Neural cell (in vitro differentiated cells): ENCODE results near the gene TSC22D3. TPM values are rescaled to one million over a fixed set of nuclear protein-coding genes. Genes with fewer than 3 reads are reported as not detected.
A peak's percentile ranks its signal among the peaks of the same experiment; 100 is the strongest.

Experiments used
- H2AFZ ChIP-seq: fragments of 200-600, 300-800 bp; sonication (generic), shearing (Covaris generic); 2 replicates; pipeline ENCODE4 v1.6.0; 2014; ENCODE audit warnings: low read depth, mild to moderate bottlenecking, antibody characterized with exemption, low read length, moderate library complexity
- H3F3A ChIP-seq: fragments of 200-600 bp; shearing (Covaris generic); 2 replicates; pipeline ENCODE4 v1.6.1; 2016; ENCODE audit warnings: mild to moderate bottlenecking, moderate library complexity, mixed read lengths, antibody characterized with exemption, low read length; ENCODE audit not compliant: insufficient read depth, poor library complexity, severe bottlenecking
- H3K27ac ChIP-seq: fragments of 200-600, 300-800 bp; sonication (generic), shearing (Covaris generic); 2 replicates; pipeline ENCODE4 v1.5.1; 2014; ENCODE audit warnings: mild to moderate bottlenecking, low read length, moderate library complexity
- H3K27me3 ChIP-seq: fragments of 300-800, 200-600 bp; sonication (generic), shearing (Covaris generic); 2 replicates; pipeline ENCODE4 v1.6.0; 2014; ENCODE audit warnings: mild to moderate bottlenecking, low read depth, low read length, moderate library complexity; ENCODE audit not compliant: insufficient read depth
- H3K36me3 ChIP-seq: fragments of 300-800, 200-600 bp; sonication (generic), shearing (Covaris generic); 2 replicates; pipeline ENCODE4 v1.5.1; 2014; ENCODE audit warnings: mild to moderate bottlenecking, antibody characterized with exemption, low read length, moderate library complexity; ENCODE audit not compliant: insufficient read depth
- H3K4me2 ChIP-seq: fragments of 300-800, 200-600 bp; sonication (generic), shearing (Covaris generic); 2 replicates; pipeline ENCODE4 v1.6.0; 2014; ENCODE audit warnings: mild to moderate bottlenecking, low read length
- H3K4me3 ChIP-seq: fragments of 300-800, 200-600 bp; sonication (generic), shearing (Covaris generic); 2 replicates; pipeline ENCODE4 v1.5.1; 2014; ENCODE audit warnings: mild to moderate bottlenecking, low read length, moderate library complexity
- H3K79me2 ChIP-seq: fragments of 200-600 bp; shearing (Covaris generic); replicated peaks from 2 replicates; pipeline ENCODE4 v1.6.0; 2014; ENCODE audit warnings: mild to moderate bottlenecking, low read length, moderate library complexity; ENCODE audit not compliant: insufficient read depth
- H3K9ac ChIP-seq: fragments of 300-800, 200-600 bp; sonication (generic), shearing (Covaris generic); 2 replicates; pipeline ENCODE4 v1.6.1; 2016; ENCODE audit warnings: mild to moderate bottlenecking, low read length, mixed read lengths
- H3K9me2 ChIP-seq: fragments of 200-600 bp; shearing (Covaris generic); 2 replicates; pipeline ENCODE4 v1.6.1; 2016; ENCODE audit warnings: mild to moderate bottlenecking, low read length, mixed read lengths; ENCODE audit not compliant: insufficient read depth
- H3K9me3 ChIP-seq: fragments of 200-600, 300-800 bp; sonication (generic), shearing (Covaris generic); 2 replicates; pipeline ENCODE4 v1.6.1; 2016; ENCODE audit warnings: mild to moderate bottlenecking, mixed run types, low read length, moderate library complexity, mixed read lengths
- H4K20me1 ChIP-seq: fragments of 200-600 bp; shearing (Covaris generic); 2 replicates; pipeline ENCODE4 v1.6.1; 2016; ENCODE audit warnings: mild to moderate bottlenecking, mixed run types; ENCODE audit not compliant: insufficient read depth
- EP300 ChIP-seq: fragments of 450-650 bp; conservative IDR thresholded peaks from 2 replicates; pipeline ENCODE4 v1.6.1; 2014; ENCODE audit warnings: antibody characterized with exemption, mild to moderate bottlenecking, moderate library complexity; ENCODE audit not compliant: poor library complexity, severe bottlenecking
- EZH2 ChIP-seq: fragments of 200-600, 300-800 bp; shearing (Covaris generic), sonication (generic); IDR thresholded peaks from 2 replicates; pipeline ENCODE4 v1.6.1; 2014; ENCODE audit warnings: antibody characterized with exemption, low read length, borderline replicate concordance, mild to moderate bottlenecking; ENCODE audit not compliant: insufficient read depth, poor library complexity, severe bottlenecking
- MXI1 ChIP-seq: fragments of 450-650 bp; conservative IDR thresholded peaks from 2 replicates; pipeline ENCODE4 v1.6.1; 2014; ENCODE audit warnings: antibody characterized with exemption, mild to moderate bottlenecking; ENCODE audit not compliant: poor library complexity, severe bottlenecking
- POLR2AphosphoS5 ChIP-seq: IDR thresholded peaks from 2 replicates; pipeline ENCODE4 v1.6.1; 2012
- RAD21 ChIP-seq: fragments of 450-650 bp; conservative IDR thresholded peaks from 2 replicates; pipeline ENCODE4 v1.6.1; 2014; ENCODE audit warnings: antibody characterized with exemption, mild to moderate bottlenecking, moderate library complexity
- SMC3 ChIP-seq: fragments of 450-650 bp; conservative IDR thresholded peaks from 2 replicates; pipeline ENCODE4 v1.6.1; 2014; ENCODE audit warnings: antibody characterized with exemption, mild to moderate bottlenecking, moderate library complexity; ENCODE audit not compliant: poor library complexity
- TAF1 ChIP-seq: IDR thresholded peaks from 2 replicates; pipeline ENCODE4 v1.6.1; 2012; ENCODE audit warnings: low read depth
- polyA plus RNA-seq: library from polyadenylated mRNA; depleted of rRNA; stranded (reverse); fragments of >200 nt; gene quantifications from 2 replicates; pipeline ENCODE4 v1.2.3, GENCODE V29; 2014
- TF ChIP-seq, protein P1 (sequence below): IDR thresholded peaks from 2 replicates; pipeline ENCODE4 v1.6.1; 2012; ENCODE audit warnings: borderline replicate concordance
- TF ChIP-seq, protein P2 (sequence below): fragments of 450-650 bp; IDR thresholded peaks from 2 replicates; pipeline ENCODE4 v1.5.1; 2014; ENCODE audit warnings: antibody characterized with exemption, mild to moderate bottlenecking, moderate library complexity; ENCODE audit not compliant: poor library complexity, severe bottlenecking

Gene TSC22D3
- polyA plus RNA-seq, 1 donor from 2014 or later, result 96.8 TPM

DNA sequence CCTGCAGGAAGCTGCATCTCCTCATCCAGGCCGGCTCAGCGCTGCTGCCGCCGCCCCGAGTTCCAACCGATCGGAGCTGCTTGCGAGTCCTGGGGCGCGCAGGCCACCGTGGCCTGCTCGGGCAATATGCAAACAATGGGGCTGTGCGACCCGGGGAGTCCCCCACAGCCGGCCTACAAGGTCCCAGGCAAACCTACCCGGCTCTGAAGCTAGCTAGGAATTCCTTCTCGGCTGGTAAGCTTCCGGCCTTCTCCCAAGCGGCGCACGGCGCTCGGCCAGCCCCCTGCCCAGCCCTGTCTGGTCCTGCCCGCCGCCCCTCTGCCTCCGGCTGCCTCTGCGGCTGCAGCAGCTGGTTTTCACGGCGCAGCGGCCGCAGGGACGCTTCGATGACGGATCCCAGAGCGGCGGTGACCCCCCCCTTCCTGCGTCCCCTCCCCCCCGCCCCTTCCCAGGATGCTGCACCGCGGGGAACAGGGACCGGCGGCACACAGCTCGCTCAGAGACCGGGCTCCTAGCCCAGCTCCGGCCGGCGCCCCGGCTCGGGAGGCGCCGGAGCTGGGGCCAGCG, 59.4 kb downstream of the TSC22D3 start:
- no peaks in the 10 kb centered on the region for H3K9me3 ChIP-seq
- no peaks in the 10 kb centered on the region for H3K36me3 ChIP-seq
- H3K9me2 ChIP-seq, result no peaks in the 10 kb centered on the region
- H3K4me2 ChIP-seq, result peak overlapping the region; percentile 39
- peak overlapping the region; percentile 72 for H3K4me3 ChIP-seq
- H3K9ac ChIP-seq, result peak overlapping the region; percentile 74
- H4K20me1 ChIP-seq, result no peaks in the 10 kb centered on the region
- H3K79me2 ChIP-seq, result no peaks in the 10 kb centered on the region
- H2AFZ ChIP-seq, result peak overlapping the region; percentile 40
- no peak for TF ChIP-seq RAD21
- no peak for TF ChIP-seq EP300
- TF ChIP-seq TAF1, result peak; percentile 28
- no peak for TF ChIP-seq MXI1
- TF ChIP-seq POLR2AphosphoS5, result peak; percentile 19
- TF ChIP-seq, protein P1, sequence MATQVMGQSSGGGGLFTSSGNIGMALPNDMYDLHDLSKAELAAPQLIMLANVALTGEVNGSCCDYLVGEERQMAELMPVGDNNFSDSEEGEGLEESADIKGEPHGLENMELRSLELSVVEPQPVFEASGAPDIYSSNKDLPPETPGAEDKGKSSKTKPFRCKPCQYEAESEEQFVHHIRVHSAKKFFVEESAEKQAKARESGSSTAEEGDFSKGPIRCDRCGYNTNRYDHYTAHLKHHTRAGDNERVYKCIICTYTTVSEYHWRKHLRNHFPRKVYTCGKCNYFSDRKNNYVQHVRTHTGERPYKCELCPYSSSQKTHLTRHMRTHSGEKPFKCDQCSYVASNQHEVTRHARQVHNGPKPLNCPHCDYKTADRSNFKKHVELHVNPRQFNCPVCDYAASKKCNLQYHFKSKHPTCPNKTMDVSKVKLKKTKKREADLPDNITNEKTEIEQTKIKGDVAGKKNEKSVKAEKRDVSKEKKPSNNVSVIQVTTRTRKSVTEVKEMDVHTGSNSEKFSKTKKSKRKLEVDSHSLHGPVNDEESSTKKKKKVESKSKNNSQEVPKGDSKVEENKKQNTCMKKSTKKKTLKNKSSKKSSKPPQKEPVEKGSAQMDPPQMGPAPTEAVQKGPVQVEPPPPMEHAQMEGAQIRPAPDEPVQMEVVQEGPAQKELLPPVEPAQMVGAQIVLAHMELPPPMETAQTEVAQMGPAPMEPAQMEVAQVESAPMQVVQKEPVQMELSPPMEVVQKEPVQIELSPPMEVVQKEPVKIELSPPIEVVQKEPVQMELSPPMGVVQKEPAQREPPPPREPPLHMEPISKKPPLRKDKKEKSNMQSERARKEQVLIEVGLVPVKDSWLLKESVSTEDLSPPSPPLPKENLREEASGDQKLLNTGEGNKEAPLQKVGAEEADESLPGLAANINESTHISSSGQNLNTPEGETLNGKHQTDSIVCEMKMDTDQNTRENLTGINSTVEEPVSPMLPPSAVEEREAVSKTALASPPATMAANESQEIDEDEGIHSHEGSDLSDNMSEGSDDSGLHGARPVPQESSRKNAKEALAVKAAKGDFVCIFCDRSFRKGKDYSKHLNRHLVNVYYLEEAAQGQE, result peak; percentile 20
- H3F3A ChIP-seq, result no peaks in the 10 kb centered on the region
- no peaks in the 10 kb centered on the region for H3K27me3 ChIP-seq
- H3K27ac ChIP-seq, result peak overlapping the region; percentile 37

GRCh38 chrX:107715331-107716117, 60.1 kb downstream of the TSC22D3 start:
- Histone ChIP-seq H2AFZ (peak overlapping the region; percentile 40), H3K9me2 (no peaks in the 10 kb centered on the region)

GRCh38 chrX:107714206-107714891, 61.2 kb downstream of the TSC22D3 start:
- Histone ChIP-seq H3K4me2 (no peak overlapping the region), H2AFZ (no peak overlapping the region), H3K27ac (no peak overlapping the region), H3K9me3 (no peaks in the 10 kb centered on the region), H4K20me1 (no peaks in the 10 kb centered on the region), H3K9ac (no peak overlapping the region), H3K4me3 (peak overlapping the region; percentile 72), H3F3A (no peaks in the 10 kb centered on the region), H3K36me3 (no peaks in the 10 kb centered on the region), H3K9me2 (no peaks in the 10 kb centered on the region), H3K27me3 (no peaks in the 10 kb centered on the region), H3K79me2 (no peaks in the 10 kb centered on the region)
- TF ChIP-seq POLR2AphosphoS5 (no peak), RAD21 (no peak), TAF1 (no peak), MXI1 (no peak), EZH2 (no peak), SMC3 (no peak), EP300 (no peak)
- TF ChIP-seq, protein P2, sequence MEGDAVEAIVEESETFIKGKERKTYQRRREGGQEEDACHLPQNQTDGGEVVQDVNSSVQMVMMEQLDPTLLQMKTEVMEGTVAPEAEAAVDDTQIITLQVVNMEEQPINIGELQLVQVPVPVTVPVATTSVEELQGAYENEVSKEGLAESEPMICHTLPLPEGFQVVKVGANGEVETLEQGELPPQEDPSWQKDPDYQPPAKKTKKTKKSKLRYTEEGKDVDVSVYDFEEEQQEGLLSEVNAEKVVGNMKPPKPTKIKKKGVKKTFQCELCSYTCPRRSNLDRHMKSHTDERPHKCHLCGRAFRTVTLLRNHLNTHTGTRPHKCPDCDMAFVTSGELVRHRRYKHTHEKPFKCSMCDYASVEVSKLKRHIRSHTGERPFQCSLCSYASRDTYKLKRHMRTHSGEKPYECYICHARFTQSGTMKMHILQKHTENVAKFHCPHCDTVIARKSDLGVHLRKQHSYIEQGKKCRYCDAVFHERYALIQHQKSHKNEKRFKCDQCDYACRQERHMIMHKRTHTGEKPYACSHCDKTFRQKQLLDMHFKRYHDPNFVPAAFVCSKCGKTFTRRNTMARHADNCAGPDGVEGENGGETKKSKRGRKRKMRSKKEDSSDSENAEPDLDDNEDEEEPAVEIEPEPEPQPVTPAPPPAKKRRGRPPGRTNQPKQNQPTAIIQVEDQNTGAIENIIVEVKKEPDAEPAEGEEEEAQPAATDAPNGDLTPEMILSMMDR, result no peak
- TF ChIP-seq, protein P1, result no peak

More at GRCh38 chrX:107715331-107716117, 60.1 kb downstream of the TSC22D3 start:
- Histone ChIP-seq H3K4me2 (peak overlapping the region; percentile 39), H3F3A (no peaks in the 10 kb centered on the region), H4K20me1 (no peaks in the 10 kb centered on the region), H3K36me3 (no peaks in the 10 kb centered on the region), H3K27me3 (no peaks in the 10 kb centered on the region), H3K4me3 (peak overlapping the region; percentile 72), H3K9ac (peak overlapping the region; percentile 74), H3K9me3 (no peaks in the 10 kb centered on the region), H3K79me2 (no peaks in the 10 kb centered on the region), H3K27ac (peak overlapping the region; percentile 37)
- TF ChIP-seq EP300 (no peak), EZH2 (no peak), TAF1 (no peak)
